ENCODE data around the gene CUBN.

CUBN gene

DNA sequence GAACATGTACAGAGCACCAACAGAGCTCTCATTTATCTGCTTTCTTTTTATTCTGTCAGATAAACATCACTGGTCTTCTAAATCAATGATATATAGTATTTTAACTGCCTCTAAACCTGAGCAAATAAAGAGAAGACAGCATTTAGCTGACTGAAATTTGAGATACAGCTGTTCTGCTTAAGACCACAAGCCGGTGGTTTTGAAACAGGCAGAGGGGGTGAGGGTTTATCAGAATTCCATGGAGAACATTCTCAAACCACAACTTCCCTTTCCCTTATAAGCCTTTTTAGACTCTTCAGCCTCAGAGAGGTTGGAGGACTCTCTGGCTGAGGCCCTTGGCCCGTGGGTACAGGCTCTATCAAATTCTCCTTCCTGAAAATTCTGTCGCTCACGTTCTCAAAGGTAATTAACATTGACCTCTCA is 225.0 kb downstream of the CUBN start:
- DNase-seq = no peak

- DNase-seq = no peak
Observed at GRCh38 chr10:16904049-16904448, 225.6 kb downstream of the CUBN start.

DNA sequence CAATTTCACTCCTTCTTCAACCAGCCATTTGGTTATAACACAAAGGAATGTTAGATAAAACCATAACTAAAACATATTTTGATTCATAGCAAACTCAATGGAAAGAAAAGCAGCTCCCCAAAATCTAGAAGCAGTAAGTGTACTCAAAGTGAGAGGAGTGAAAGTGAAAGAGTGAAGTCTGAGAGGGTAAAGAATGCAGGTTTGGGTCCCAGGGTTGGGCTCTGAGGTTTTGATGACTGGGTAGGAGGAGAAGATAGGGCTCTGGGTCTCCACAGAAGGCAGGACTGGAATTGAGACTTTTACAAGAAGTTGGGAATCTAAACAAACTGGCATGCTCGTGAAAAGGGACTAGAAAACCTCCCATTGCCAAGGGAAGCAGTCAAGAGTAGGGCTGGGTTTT is 227.0 kb downstream of the CUBN start:
- DNase-seq = no peak

- DNase-seq = no peak
Observed at GRCh38 chr10:16901106-16901505, 228.5 kb downstream of the CUBN start.

DNA sequence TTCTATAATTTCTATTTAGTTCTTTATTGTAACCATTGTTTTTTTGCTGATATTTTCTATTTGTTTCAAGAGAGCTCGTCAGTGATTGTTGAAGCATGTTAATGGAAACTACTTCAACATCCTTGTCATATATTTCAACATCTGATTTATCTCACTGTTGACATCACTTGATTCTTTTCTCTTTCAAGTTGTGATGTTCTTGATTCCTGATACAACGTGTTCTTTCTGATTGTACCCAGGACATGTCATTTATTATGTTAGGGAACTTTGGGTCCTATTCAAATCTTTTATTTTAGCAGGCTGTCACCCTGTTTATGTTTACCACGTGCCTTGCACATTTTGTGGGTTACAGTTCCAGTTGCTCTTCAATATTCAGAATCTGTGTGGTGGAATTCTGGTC is 232.6 kb downstream of the CUBN start:
- DNase-seq = no peak

DNA sequence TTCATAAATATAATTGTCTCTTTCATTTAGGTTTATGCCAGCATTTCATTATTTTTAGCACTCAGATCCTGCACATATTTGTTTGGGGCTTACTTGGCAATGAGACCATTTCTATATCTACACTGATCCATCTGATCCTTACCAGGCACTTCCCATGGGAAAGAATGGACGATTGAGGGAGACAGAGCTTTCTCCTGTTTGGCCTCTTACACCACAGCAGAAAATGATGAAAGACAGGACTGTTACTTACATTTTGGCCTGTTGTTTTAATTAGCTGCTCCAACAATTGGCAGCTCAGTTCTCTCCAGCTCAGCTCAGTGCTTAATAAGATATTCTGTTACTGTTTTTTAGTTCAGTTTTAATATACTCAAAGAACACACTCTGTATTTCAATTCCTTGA is 234.8 kb downstream of the CUBN start:
- DNase-seq = no peak

GRCh38 chr10:16893664-16894063 is 235.9 kb downstream of the CUBN start:
- DNase-seq = no peak

DNA sequence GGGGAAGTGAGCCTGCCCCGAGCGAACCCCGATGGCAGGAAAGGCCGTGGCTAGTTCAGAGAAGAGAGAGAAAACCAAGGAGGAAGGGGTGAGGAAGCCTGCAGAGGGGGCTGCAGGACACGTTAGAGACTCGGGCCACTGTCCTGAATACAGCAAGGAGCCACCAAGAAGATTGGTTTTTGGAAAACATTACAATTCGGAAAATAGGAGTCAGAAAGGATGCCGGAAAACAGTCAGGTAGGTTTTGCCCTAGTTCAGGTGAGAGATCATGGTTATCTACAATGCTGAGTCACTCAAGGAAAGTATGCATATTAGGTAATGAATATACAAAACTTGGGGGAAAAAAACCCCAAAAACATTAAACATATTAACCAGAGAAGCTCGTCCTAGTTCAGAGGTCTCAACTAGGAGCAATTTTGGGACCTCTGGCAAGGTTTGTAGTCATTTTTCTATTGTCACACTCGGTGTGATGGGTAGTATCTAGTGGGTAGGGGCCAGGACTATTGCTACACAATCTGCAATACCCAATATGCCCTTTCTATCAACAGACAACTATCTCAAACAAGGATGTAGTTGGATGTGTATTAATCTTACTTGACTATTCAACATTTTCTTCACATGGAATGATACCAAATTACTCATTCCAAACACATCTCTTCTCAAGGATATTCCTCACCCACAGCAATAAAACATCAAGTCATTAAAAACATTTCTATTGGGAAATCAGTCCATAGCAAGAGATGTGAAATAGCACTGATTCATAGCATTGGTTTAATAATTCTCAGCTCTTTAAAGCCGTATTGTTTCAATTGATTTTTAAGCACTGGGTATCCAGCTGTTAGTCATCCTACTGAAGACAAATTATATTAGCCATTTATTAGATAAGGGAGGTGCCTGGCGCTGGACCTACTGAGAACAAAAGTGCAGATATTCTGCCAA is 238.0 kb downstream of the CUBN start:
- DNase-seq = peak; percentile 56

DNA sequence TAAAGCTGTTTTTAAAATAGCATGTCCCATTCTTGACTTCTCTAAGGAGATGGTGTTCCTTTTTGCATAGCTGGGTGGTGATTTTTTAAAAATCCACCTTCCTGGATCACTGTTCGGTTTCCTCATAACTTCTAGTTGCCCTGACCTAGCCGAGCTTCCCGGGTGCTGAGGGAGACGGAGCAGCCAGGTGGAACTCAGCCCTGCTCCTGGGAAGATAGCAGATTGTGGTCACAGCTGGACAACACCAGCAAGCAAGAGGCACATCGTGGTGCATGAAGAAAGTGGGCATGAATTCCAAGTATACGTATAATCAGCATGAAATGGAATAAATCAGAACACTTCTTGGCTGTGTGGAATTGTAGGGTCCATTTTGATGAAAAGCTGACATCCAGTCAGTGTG is 238.9 kb downstream of the CUBN start:
- no peak for DNase-seq

GRCh38 chr10:16887565-16887964 is 242.0 kb downstream of the CUBN start:
- no peak for DNase-seq

- no peak for DNase-seq
Observed at GRCh38 chr10:16886031-16886430, 243.6 kb downstream of the CUBN start.

- no peak for DNase-seq
Observed at GRCh38 chr10:16884497-16884896, 245.1 kb downstream of the CUBN start.

DNA sequence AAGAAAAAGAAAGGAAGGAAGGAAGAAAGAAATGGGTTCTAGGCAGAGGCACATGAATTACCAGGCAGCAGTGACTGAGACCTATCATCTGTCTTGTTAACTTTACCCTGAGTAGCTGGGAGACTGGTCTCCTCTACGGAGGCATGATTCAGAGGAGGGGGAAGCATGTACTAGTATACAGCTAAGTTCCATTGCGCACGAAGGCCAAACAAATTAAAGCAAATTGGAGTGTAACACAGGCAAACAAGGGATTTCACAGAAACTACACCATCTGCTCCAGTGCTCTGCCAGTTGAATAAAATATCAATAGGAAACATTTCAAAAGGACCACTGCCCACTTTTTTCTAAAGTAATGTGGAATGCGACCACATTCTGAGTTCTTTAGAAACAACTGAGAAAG is 246.5 kb downstream of the CUBN start:
- DNase-seq = no peak

DNA sequence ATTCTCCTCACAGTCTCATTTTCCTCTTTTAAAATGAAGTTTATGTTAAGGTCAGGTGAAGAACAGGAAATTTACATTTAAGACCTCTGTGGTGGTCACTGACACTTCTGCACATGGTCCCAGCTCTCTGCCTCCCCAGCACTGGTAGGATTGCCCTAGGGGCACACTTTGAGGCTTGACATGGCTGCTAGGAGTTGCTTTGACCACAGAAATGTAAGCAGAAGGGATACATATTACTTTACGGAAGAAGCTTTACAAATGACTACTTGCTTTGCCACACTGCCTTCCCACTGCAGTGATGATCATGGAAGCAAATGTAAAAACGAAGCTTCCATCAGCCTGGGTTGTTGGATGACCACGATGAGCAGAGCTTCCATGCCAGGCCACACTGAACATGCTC is 259.3 kb downstream of the CUBN start:
- DNase-seq = no peak

GRCh38 chr10:16867990-16868389 is 261.6 kb downstream of the CUBN start:
- DNase-seq = no peak

DNA sequence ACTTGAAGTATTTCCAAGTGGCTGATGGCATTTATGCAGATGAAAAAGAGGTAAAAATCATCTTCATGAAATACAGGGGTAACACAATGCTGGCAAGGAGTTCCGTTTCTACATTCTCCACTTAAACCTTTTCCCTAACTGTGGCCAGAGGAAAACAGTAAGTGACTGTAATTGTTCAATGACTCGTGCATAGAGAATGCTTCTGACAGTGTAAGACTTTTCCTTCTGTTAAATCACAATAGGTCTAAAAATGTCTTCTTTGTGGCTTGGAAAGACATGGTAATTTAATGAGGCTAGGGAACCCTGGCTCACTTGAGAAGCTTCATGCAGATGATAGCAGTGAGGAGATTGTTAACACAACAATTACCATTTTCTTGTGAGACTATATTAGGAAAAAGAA is 262.1 kb downstream of the CUBN start:
- no peak for DNase-seq

GRCh38 chr10:16866541-16867275 is 262.9 kb downstream of the CUBN start:
- DNase-seq = no peak

DNA sequence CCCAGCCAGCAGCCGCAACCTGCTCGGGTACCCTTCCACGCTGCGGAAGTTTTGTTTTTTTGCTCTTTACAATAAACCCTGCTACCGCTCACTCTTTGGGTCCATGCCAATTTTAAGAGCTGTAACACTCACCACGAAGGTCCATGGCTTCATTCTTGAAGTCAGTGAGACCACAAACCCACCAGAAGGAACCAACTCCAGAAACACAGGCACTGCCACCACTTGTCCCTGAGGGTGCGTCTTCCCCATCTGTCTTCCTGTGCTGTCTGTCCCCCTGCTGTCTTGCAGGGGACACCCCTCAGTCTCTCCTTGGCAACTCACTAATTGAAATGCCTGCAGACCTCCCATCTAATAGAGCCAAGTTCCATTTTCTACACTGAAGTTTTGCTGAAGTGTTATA is 263.8 kb downstream of the CUBN start:
- no peak for DNase-seq

DNA sequence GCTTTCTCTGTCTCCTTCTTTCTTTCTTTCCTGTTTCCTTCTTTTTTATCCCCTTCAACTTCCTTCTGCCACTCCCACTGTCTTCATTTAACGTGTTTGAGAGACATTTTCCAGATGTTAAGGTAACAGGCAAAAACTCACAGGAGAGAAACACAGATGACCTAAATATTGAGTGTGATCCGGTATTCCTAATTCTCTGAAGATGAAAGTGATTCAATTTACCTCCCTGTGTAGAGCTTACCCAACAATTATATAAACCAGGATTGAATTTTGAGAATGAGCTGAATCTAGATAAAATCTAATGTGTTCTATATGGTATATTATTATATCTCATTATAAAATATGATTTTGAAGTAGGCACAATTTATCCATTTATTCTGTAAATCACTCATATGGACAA is 265.8 kb downstream of the CUBN start:
- no peak for DNase-seq

GRCh38 chr10:16857419-16857818 is 272.2 kb downstream of the CUBN start:
- DNase-seq = no peak

GRCh38 chr10:16856567-16856966 is 273.0 kb downstream of the CUBN start:
- no peak for DNase-seq

GRCh38 chr10:16856092-16856491 is 273.5 kb downstream of the CUBN start:
- no peak for DNase-seq

- no peak for DNase-seq
Observed at GRCh38 chr10:16854623-16855022, 275.0 kb downstream of the CUBN start.

- no peak for DNase-seq
Observed at GRCh38 chr10:16853809-16854208, 275.8 kb downstream of the CUBN start.

Data from CD4-positive, alpha-beta T cell treated with Interleukin-17A for 4 hours (primary cell).